Ishikawa (cell line): ENCODE measurements around the gene CSF1.

Experiments
- CEBPB ChIP-seq: IDR thresholded peaks from 2 replicates; pipeline ENCODE4 v1.6.1; 2012
- CREB1 ChIP-seq: IDR thresholded peaks from 2 replicates; pipeline ENCODE4 v1.6.1; 2012; ENCODE audit warnings: low read depth
- EGR1 ChIP-seq: IDR thresholded peaks from 2 replicates; pipeline ENCODE4 v1.6.1; 2012
- EP300 ChIP-seq: IDR thresholded peaks from 2 replicates; pipeline ENCODE4 v1.6.1; 2012; ENCODE audit warnings: borderline replicate concordance
- FOXM1 ChIP-seq: IDR thresholded peaks from 2 replicates; pipeline ENCODE4 v1.6.1; 2012; ENCODE audit warnings: low read depth, borderline replicate concordance
- NFIC ChIP-seq: IDR thresholded peaks from 2 replicates; pipeline ENCODE4 v1.6.1; 2012
- RAD21 ChIP-seq: IDR thresholded peaks from 2 replicates; pipeline ENCODE4 v1.6.1; 2012; ENCODE audit warnings: low read depth
- TAF1 ChIP-seq: IDR thresholded peaks from 2 replicates; pipeline ENCODE4 v1.6.1; 2012; ENCODE audit warnings: low read depth, mild to moderate bottlenecking
- TCF12 ChIP-seq: IDR thresholded peaks from 2 replicates; pipeline ENCODE4 v1.6.1; 2012; ENCODE audit warnings: low read depth
- TEAD4 ChIP-seq: IDR thresholded peaks from 2 replicates; pipeline ENCODE4 v1.6.1; 2012
- YY1 ChIP-seq: IDR thresholded peaks from 2 replicates; pipeline ENCODE4 v1.6.1; 2012; ENCODE audit warnings: low read depth
- ZBTB7A ChIP-seq: IDR thresholded peaks from 2 replicates; pipeline ENCODE4 v1.6.1; 2012; ENCODE audit warnings: low read depth
- TF ChIP-seq, protein P1 (sequence below): IDR thresholded peaks from 2 replicates; pipeline ENCODE4 v1.6.1; 2012
- TF ChIP-seq, protein P2 (sequence below): IDR thresholded peaks from 2 replicates; pipeline ENCODE4 v1.6.1; 2012
- TF ChIP-seq, protein P3 (sequence below): IDR thresholded peaks from 2 replicates; pipeline ENCODE4 v1.6.1; 2012; ENCODE audit warnings: low read depth, mild to moderate bottlenecking

Gene CSF1

DNA sequence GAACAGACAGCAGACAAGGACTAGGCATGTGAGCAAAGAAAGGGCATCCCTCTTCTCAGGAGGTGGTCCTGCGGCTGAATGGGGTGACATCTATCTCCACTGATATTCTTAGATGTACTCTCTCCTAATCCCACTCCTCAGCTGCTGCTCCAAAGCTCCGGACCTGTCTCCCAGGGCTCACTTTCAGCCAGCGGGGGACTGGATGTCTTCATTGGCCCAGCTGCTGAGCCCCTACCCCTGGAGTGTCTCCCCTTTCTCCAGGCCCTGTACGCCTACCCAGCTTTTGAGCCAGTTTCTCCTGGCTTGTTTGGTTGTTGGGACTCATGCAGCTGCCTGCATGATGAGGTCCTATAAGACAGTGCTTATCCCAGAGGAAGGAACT, 28.8 kb upstream of the CSF1 start:
- TF ChIP-seq RAD21 (no peak), YY1 (no peak)

DNA sequence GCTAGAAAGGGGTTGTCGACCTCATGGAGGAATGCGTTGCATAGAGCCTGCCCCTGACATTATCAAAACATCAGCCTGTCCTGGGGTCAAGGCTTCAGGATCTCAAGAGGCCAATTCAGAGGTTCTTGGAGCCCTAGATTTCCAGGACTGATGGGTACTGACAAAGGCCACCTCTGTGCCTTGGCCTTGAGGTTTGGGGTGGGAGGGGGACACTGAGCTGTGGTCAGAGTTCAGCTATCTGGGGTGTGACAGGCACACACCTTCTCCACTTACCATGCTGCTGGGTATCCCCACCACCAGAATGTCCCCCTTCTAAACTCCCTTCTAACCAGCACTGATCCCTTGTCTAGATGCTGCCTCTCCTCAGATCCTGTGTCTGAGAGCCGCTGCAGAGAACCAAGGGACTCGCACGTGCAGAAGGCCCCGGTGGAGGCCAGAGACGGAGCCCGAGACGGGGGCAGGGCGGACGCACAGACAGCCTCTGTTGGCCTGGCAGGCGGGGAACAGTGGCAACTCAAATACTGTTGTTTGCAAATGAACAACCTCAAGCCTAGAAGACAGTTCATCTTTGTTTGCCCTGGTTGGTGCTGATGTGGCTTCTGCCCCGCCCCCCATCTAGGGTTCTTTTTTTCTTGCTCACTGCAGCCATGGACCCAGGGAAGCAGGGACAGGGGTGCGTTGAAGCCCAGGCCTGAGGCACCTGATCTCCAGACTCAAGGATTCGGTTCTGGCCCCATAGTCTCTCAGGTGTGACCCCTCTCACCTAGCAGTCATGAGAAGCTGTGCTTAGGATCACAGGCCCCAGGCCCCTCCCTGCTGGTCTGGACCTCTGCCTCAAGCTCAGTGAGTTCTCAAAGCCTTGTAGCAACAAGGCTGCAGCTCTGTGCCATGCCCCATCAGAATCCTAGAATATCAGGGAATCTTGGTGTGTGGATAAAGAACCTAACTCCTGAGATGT, 28.1 kb upstream of the CSF1 start:
- TF ChIP-seq, protein P1, sequence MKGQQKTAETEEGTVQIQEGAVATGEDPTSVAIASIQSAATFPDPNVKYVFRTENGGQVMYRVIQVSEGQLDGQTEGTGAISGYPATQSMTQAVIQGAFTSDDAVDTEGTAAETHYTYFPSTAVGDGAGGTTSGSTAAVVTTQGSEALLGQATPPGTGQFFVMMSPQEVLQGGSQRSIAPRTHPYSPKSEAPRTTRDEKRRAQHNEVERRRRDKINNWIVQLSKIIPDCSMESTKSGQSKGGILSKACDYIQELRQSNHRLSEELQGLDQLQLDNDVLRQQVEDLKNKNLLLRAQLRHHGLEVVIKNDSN: no peak
- no peak for TF ChIP-seq NFIC
- TF ChIP-seq CREB1: no peak
- TF ChIP-seq EP300: no peak

DNA sequence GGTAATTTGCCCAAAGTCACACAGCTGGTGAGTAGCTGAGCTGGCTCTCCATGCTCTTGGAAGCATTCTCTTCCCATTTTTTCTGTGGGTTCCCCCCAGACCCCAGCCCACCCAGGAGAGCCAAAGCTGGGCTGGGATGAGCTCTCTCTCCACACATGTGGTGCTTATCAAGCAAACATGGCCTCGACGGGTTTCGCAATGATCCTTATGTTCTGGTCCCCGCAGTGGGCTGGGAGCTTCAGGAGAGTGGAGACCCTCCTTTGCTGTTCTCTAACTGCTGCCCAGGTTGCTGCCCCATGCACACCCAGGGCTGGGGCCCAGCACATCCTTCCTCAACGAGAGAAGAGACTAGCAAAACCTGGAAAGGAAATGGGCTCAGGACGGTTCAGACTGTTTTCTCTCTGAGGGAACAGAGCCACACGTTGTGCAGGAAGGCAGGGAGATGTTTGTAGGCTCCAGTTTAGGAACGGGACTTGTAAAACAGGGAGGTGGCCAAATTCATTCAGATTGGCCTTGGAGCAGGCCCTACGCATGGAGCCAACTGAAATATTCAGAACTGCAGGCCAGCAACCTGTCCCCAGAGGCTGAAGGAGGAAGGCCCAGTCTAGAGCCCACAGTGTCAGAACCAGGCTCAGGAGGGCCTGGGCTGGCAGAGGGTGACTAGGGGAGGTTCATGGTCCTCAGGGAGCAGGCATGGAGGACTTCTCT, 27.2 kb upstream of the CSF1 start:
- TF ChIP-seq EP300 (no peak), TCF12 (no peak), CEBPB (0 out of 2 replicates have a peak, but pooled peaks have one; percentile 18)

DNA sequence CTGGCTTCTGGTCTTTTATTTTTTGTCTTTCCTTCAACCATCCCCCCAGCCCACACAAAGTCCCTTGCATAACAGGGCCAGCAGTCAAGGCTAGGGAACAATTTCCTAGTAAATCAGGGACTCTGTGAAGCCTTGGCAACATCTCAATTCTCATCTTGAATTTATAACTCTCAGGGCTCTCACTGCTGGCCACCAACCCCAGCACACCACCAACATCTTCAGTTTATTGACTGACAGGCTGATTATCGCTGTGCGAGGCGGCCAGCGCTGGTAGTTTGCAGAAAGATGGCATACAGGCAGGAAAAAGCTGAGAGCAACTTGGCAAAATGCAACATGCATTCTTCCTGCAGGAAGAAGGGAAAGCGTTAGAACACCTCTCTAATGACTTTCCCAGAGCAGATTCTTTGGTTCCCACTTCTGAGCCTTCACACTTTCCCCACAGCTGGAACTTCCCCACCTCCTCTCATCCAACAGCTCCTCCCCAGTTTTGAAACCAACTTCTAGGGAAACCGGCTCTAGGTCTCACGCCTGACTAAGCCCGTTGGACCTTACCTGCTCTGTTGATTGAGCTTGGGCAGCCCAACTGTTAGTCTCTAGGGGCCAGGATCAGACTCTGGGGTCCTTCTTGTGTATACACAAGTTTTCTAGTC, 26.3 kb upstream of the CSF1 start:
- TF ChIP-seq EP300 (no peak), CEBPB (no peak), YY1 (no peak), TEAD4 (no peak), TAF1 (no peak), CREB1 (no peak), TCF12 (no peak), ZBTB7A (no peak), NFIC (no peak), EGR1 (no peak), RAD21 (no peak)
- TF ChIP-seq, protein P2, sequence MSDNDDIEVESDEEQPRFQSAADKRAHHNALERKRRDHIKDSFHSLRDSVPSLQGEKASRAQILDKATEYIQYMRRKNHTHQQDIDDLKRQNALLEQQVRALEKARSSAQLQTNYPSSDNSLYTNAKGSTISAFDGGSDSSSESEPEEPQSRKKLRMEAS: no peak

DNA sequence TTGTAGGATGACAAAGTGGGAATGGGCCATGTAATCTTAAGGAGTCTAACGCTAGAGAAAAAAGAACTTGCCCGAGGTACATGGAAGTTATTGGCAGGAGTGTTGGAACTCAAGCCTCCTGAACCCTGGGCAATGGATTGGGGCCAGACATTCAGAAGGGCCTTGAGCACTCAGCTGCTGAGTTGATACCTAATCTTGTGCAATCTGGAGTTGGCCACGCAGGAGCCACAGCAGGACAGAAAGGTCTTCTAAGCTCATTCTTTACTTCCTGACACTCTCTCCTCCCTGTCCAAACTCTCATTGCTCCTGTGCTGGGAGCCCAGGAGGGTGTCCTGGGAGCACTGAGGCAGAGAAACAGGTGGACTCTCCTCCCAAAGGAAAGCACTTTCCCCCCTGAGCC, 25.1 kb upstream of the CSF1 start:
- TF ChIP-seq, protein P1: no peak
- TF ChIP-seq CEBPB (peak; percentile 68), TAF1 (no peak), FOXM1 (no peak)
- TF ChIP-seq, protein P3, sequence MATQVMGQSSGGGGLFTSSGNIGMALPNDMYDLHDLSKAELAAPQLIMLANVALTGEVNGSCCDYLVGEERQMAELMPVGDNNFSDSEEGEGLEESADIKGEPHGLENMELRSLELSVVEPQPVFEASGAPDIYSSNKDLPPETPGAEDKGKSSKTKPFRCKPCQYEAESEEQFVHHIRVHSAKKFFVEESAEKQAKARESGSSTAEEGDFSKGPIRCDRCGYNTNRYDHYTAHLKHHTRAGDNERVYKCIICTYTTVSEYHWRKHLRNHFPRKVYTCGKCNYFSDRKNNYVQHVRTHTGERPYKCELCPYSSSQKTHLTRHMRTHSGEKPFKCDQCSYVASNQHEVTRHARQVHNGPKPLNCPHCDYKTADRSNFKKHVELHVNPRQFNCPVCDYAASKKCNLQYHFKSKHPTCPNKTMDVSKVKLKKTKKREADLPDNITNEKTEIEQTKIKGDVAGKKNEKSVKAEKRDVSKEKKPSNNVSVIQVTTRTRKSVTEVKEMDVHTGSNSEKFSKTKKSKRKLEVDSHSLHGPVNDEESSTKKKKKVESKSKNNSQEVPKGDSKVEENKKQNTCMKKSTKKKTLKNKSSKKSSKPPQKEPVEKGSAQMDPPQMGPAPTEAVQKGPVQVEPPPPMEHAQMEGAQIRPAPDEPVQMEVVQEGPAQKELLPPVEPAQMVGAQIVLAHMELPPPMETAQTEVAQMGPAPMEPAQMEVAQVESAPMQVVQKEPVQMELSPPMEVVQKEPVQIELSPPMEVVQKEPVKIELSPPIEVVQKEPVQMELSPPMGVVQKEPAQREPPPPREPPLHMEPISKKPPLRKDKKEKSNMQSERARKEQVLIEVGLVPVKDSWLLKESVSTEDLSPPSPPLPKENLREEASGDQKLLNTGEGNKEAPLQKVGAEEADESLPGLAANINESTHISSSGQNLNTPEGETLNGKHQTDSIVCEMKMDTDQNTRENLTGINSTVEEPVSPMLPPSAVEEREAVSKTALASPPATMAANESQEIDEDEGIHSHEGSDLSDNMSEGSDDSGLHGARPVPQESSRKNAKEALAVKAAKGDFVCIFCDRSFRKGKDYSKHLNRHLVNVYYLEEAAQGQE: no peak
- TF ChIP-seq, protein P2: no peak

DNA sequence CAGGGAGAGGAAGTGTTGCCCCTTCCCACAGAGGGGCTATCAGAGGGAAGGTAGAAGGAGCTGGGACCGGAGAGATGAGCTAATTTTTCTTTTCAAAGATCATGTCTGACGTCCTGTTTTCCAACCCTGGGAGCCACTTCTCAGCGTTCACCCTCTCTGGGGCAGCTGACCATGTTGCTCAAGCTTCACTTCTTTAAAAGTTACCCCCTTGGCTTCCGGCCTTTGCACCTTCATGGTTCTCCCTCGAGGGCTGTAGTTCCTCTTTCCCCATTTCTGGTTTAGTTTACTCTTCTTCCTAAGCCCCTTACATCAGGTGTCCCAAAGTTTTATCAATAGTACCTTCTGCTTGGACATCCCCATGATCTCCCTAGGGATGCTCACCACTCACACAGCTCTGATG, 23.8 kb upstream of the CSF1 start:
- TF ChIP-seq EP300: no peak
- no peak for TF ChIP-seq CEBPB
- TF ChIP-seq FOXM1: no peak
- TF ChIP-seq, protein P3: no peak
- TF ChIP-seq TCF12: no peak
- no peak for TF ChIP-seq ZBTB7A
- no peak for TF ChIP-seq YY1
- no peak for TF ChIP-seq TAF1
- TF ChIP-seq CREB1: no peak
- no peak for TF ChIP-seq NFIC
- no peak for TF ChIP-seq EGR1
